Sciatic nerve (tissue), 2 donors: Measurements from ENCODE around the gene OR52H1. TPM values are rescaled to one million over a fixed set of nuclear protein-coding genes. Genes with fewer than 3 reads are reported as not detected.

Experiments
- ATAC-seq: fragments of 200-7000 bp; cut with Tn5 transposase; one replicate; pipeline ENCODE4 v1.9.1; 2020; ENCODE audit warnings: mild to moderate bottlenecking, moderate library complexity
- DNase-seq: peaks from one replicate; pipeline ENCODE4 v3.0.0-alpha.2; 2020; ENCODE audit warnings: low spot score
- intact Hi-C: fragments of 100-400 bp; cut with DNase I; formaldehyde crosslinking; loops from one replicate; pipeline ENCODE4 v1.14.2; 2022
- total RNA-seq: library from RNA; stranded (reverse); fragmentation: NEBNext Ultra II Directional; extraction: Animal tissue kit (Norgen Biotek cat#: 25700); gene quantifications from one replicate; pipeline ENCODE4 v1.2.1, GENCODE V29; 2021
- donor health status: DM: no; HTN: no; CAD: no.
- donor health status: DM: no; HTN: no; CAD: no.

Gene OR52H1
- total RNA-seq, 1 donor from 2014 or later = 0.89 TPM

DNA sequence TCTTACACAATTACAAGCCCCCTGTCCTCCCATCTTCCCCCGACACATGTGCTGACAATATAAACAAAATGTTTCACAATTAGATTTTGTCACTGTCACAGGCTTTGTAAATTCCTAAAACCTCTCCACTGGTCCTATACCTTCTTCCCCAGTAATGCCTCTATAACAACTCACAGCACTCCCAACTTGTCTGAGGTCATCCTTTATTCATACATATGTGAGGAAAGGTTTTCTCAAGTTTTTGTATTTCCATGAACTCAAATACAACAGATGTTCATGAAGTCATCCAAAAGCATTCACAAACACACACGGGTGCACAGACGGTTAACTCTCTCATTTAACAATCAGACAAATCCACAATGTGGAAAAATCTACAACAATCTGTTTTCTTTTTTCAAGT, 1.9 kb downstream of the OR52H1 start:
- DNase-seq (no peak), ATAC-seq (no peak)
- intact Hi-C loops = no loop called here

GRCh38 chr11:5541427-5541826, 6.9 kb downstream of the OR52H1 start:
- ATAC-seq (no peak), DNase-seq (no peak)
- intact Hi-C loops = no loop called here

- intact Hi-C loops = no loop called here
- no peak for ATAC-seq
- no peak for DNase-seq
Measured at GRCh38 chr11:5536482-5536881, 11.9 kb downstream of the OR52H1 start.

DNA sequence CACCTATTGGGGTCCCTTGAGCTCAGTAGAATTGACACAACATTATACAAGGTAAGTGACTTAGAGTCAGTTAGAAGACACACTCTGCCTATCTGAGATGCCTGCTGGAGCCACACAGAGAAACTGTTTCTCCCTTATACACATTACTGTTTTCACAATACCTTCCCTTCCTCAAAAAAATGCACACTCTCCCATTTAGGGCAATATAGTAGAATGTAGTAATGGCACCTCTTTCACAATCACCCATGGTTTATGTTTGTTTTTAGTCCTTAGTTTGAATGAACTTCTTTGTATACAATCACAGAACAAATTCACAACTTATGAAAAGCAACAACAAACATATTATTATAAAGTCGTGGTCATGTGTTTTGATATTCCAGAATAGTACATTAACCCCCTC, 14.3 kb downstream of the OR52H1 start:
- DNase-seq (no peak), ATAC-seq (no peak)
- intact Hi-C loops = no loop called here

DNA sequence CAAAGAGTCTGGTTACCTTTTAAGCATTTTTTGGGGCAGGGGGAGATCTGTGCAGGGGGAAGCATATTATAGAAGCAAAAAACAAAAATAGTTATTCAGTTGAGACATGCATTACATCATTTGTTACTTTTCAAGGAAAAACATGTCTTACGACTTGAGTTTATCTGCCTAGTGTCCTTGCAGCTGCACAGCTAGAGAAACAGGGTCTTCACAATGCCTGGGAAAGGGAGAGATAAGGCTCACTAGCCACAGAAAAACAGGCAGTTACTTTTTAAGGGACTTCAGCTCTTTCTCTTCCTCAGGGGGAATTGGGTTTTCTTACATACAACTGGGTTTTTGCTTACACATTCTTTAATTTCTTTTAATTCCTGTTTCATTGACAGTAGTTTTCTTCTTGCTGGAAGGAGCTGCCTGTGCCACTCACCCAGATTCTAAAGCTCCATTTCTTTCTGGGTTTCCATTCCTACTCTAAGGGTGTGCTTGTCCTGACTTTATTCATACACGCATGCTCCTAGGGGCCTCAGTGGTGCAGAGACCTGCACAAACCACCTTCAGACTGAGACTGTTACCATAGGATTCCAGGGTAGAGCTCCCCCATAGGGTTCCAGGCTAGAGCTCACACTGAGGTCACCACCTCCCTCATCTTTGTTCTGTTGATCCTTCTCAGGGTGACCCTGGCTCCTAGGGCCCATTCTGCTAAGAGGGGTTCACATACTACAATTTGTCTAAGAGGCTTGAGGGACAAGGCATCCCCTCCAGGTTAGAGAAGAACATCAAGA, 17.1 kb downstream of the OR52H1 start:
- intact Hi-C loops = no loop called here
- ATAC-seq (no peak), DNase-seq (no peak)

DNA sequence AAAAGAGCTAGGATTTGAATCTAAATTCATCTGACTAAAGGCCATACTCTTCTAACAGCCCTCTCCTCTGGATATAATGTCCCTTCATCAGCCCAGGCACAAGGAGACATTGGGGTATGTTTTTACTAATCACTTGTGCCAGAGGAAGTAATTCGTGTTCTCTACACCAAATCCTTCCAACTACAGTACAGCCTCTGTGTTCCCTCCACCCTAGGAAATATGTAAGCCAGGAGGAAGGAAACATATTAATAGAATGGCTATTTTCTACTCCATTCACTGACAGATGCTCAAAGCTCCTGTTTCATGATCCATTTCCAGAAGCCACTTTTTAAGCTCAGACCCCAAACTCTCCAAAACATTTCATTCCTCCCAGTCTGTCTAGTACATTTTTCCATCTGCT, 19.8 kb downstream of the OR52H1 start:
- ATAC-seq (no peak), DNase-seq (no peak)
- intact Hi-C loops = no loop called here

- ATAC-seq (no peak), DNase-seq (no peak)
- intact Hi-C loops = no loop called here
Measured at GRCh38 chr11:5527716-5528115, 20.6 kb downstream of the OR52H1 start.

GRCh38 chr11:5524756-5525155, 23.6 kb downstream of the OR52H1 start:
- DNase-seq (no peak), ATAC-seq (no peak)
- intact Hi-C loops = no loop called here

DNA sequence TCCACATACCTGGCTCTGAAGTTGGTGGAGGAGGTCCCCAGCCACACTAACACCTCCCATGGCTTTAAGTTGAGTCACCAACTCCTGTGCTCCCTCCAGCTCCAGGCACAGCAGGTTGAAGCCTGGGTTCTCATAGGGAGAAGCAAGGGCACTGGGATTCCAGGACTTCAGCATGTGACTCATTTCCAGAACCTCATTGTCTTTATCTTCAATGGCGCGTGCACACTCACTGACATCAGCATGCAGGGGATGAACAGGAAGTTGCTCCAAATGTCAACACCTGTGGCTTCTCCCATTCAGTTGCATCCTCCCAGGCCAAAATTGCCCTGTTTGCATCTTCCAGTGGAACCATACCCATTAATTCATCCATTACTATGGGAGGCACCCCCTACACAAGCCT, 26.0 kb downstream of the OR52H1 start:
- intact Hi-C loops = no loop called here
- ATAC-seq (no peak), DNase-seq (no peak)

GRCh38 chr11:5521540-5521939, 26.8 kb downstream of the OR52H1 start:
- intact Hi-C loops = no loop called here
- ATAC-seq (no peak), DNase-seq (no peak)

DNA sequence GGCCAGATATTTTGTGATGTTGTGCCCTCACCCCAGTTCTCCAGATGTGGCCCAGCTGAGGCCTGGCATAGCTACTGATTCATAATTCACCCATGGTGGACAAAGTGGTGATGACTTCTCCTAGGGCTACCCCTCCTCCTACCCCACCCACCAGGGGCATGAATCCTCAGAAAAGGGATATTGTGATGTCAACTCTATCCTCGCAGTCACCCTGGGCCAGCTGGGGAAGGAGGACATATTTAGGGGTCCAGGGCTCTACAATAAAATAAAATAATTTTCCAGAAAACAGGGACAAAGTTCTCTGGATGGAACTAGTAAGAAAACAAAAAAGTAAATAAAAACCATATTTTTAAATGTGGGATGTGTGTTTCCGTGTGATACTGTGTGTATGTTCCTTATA, 31.7 kb downstream of the OR52H1 start, which contains the start of gene UBQLNL:
TSS of gene UBQLNL (minus strand) at position 101 of the 400 bp plus-strand sequence. CDS start 258 bp downstream, outside the sequence.
- intact Hi-C loops = no loop called here
- ATAC-seq (no peak), DNase-seq (no peak)

DNA sequence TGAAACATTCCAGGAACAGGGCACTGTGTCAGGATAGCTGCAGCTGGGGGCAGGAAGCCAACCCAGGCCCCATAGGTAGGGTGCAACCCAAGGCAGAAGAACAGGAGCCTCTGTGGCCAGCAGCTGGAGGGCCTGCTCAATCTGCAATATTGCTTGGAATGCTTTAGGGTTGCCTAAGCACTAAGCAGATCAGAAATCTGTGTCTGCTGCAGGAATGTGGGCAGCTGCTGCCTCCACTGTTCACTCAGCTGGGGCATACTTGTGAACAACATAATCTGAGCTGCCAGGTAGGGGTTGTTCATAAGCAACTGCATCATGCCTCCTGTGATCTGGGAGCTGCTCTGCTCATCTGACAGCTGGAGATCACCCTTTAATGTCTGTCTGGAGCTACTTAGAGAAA, 33.5 kb downstream of the OR52H1 start:
- intact Hi-C loops = no loop called here
- ATAC-seq = peak; percentile 20
- DNase-seq = no peak

GRCh38 chr11:5509803-5510202, 38.5 kb downstream of the OR52H1 start, which contains the start of gene UBQLN3:
TSS of gene UBQLN3 (minus strand) at chr11:5509957. CDS start at chr11:5509558, 399 bp downstream.
- no peak for DNase-seq
- intact Hi-C loops = no loop called here
- peak; percentile 22 for ATAC-seq

DNA sequence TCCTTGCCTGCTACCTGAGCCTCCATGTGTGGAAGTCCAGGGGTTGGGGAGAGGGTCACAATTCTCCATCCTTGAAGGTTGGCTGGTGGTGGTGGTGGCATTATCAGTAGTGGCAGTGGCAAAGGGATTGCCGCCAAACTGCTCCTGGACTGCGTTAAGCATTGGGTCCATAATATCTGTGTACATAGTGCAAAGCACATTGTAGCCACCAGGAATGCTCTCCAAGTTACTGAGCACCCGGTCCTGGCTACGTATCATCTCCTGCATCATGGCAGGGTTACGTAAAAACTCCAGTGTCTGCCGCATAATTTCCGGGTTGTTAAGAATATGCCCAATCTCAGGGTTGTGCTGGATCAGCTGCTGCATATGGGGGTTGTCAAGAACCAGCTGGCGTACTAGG, 39.7 kb downstream of the OR52H1 start:
- intact Hi-C loops = no loop called here
- no peak for DNase-seq
- no peak for ATAC-seq

- ATAC-seq (no peak), DNase-seq (no peak)
- intact Hi-C loops = no loop called here
Measured at GRCh38 chr11:5507933-5508305, 40.4 kb downstream of the OR52H1 start.

DNA sequence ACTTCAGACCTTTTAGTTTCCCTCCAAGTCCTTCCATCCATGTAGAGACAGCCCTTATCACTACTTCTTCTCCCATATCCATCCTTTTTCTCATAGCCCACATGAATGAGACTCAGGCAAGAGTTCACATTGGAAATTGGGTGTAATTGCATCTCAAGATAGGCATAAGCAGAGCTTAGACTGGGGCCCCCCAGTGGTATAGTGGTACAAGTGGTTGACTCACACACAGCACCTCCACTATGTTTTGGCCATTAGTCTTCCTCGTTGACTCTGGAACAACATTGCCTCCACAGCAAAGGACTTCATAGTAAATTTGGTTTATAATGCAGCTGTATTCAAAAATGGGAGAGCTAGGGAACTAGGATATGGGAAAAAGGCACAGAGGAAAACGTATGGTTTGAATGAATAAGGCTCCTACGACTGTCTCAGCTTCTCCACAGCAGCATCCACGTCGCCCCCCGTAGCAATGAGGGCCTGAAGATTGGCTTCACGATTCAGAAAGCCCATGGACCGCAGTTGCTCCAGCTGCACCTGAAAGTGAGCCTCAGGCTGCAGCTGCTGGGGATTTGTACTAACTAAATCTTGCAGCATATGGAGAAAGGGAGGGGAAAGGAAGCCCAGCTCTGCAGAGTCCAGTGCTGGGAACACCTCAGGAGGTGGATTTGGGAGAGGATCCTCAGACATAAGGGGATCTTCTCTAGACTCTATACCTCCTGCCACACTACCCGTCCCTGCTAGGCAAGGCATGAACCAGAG, 41.0 kb downstream of the OR52H1 start:
- ATAC-seq (no peak), DNase-seq (no peak)
- intact Hi-C loops = no loop called here

DNA sequence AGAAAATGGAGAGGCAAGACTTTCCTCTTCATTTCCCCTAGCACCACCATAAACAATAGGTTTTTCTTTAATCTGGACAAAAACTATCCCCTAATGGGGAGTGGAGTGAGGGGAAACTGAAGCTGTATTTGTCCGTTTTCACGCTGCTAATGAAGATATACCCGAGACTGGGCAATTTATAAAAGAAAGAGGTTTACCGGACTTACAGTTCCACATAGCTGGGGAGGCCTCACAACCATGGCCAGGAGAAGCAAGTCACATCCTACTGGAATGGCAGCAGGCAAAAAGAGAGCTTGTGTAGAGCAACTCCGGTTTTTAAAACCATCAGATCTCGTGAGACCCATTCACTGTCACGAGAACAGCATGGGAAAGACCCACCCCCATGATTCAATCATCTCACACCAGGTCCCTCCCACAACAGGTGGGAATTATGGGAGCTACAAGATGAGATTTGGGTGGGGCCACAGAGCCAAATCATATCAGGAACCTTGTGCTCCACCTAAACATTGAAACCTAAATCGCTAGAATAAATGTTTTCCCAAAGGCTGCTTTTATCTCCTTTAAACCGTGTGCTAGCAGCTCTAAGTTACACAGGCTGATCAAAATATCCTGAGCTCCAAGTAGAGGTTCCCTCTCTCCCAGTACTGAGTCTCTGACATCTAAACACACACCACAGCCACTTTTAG, 42.8 kb downstream of the OR52H1 start:
- ATAC-seq = no peak
- intact Hi-C loops = no loop called here
- DNase-seq = no peak

- intact Hi-C loops = no loop called here
- DNase-seq (no peak), ATAC-seq (no peak)
Measured at GRCh38 chr11:5504403-5504921, 43.9 kb downstream of the OR52H1 start.

- ATAC-seq = no peak
- intact Hi-C loops = no loop called here
- no peak for DNase-seq
Measured at GRCh38 chr11:5500393-5500801, 47.9 kb downstream of the OR52H1 start.

GRCh38 chr11:5499671-5500070, 48.7 kb downstream of the OR52H1 start:
- intact Hi-C loops = no loop called here

More at GRCh38 chr11:5499671-5500070, 48.7 kb downstream of the OR52H1 start:
- ATAC-seq (no peak), DNase-seq (no peak)
